Activated CD8-positive, alpha-beta memory T cell treated with anti-CD3 and anti-CD28 coated beads, Interleukin-2, amount 50 U/mL, for 48 hours (primary cell): ENCODE results near the gene TBC1D5.

ENCODE experiments used
- DNase-seq: peaks from one replicate; pipeline ENCODE4 v3.0.0-alpha.2; 2020

TBC1D5 gene

GRCh38 chr3:17195856-17196604 lies 546.4 kb downstream of the TBC1D5 start:
- no peak for DNase-seq

- DNase-seq = no peak
These were observed 547.2 kb downstream of the TBC1D5 start for GRCh38 chr3:17195192-17195611.

DNA sequence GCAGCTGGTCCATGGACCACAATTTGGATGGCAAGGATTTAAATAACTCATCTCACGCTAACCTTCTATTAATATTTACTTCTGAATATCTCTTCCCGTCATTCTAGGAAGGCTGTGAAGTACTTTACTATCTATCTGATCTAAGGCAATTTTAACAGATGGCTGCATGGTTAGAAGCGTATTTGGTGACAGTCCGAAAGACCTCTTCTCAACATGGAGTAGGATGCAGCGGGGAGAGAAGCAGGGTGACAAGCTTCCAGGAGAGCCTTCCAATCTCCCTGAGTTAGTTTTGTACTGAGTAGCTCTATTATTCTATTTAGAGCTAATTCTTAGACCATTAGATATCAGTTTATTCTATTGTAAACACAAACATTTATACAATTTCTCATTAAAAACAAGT lies 548.3 kb downstream of the TBC1D5 start:
- no peak for DNase-seq

GRCh38 chr3:17192995-17193394 lies 549.4 kb downstream of the TBC1D5 start:
- DNase-seq = no peak

DNA sequence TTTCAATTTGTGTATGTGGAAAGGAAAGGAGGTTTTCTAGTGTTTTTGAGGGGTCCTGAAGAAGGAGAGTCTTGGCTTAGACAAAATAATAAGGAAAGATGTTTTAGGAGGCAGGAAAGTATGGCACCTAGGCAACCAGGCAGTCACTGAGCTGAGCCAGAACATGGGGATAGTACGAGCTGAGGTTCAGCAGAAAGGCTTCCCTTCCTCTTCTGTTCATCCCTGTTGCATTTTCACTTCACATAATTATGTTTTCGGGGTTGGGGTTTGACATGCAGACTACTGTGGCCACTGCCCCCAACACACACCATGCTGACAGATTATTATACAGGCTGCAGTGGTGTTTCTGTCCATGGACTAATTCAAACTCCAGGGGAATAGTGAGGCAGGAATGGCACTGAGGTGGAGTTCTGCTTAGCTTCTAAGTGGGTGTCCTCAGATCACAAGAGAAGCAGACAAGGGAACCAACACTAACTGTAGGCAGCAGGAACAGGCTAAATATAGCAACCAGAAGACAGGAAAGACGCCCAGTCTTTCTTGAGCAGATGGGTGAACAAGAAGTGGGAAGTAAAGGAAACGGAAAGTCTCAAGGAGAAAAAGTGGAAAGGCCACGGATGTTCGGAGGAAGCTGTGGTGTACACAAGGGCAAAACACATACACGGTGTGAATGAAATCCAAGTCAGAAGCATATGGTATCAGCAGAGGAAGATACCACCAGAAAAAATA lies 551.9 kb downstream of the TBC1D5 start:
- no peak for DNase-seq

DNA sequence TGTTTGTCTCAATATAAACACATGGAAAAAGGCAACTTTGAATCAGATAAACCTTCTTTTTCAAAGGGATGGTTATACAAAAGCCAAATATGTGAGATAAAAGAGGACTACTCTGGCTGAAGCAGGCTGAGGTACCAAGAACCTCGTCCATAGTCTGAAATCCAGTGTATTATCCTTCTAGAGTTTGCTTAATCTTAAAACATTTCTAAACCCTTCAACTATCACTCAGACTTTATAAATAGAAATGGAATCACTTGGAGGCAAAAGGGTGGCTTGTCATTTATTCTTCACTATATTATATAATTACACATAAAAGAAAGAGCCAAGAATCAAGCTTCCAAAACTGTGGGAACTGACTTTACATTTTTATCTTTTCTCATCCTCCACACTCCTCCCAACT lies 554.1 kb downstream of the TBC1D5 start:
- no peak for DNase-seq

GRCh38 chr3:17187589-17188184 lies 554.7 kb downstream of the TBC1D5 start:
- DNase-seq = no peak

- DNase-seq = no peak
These were observed 558.4 kb downstream of the TBC1D5 start for GRCh38 chr3:17183951-17184550.

DNA sequence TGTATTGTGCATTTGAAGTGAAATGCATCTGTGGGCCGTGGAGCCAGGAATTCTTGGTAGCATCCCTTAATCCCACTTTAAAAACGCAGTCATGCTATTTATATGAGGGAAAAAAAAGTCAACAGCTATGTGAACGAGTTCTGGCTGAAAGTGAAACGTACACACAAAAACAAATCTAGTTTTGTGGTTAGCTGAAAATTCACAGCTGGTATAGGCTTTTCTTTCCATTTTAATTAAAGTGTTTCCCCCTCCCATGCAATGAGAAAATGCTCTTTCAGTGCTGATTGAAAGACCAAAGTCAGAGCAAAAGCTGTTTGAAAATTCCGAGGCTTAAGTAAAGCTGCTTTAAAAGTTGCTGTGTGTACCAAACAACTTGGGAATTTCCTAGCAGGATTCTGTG lies 560.3 kb downstream of the TBC1D5 start:
- DNase-seq = no peak

- no peak for DNase-seq
These were observed 561.0 kb downstream of the TBC1D5 start for GRCh38 chr3:17181413-17181907.

DNA sequence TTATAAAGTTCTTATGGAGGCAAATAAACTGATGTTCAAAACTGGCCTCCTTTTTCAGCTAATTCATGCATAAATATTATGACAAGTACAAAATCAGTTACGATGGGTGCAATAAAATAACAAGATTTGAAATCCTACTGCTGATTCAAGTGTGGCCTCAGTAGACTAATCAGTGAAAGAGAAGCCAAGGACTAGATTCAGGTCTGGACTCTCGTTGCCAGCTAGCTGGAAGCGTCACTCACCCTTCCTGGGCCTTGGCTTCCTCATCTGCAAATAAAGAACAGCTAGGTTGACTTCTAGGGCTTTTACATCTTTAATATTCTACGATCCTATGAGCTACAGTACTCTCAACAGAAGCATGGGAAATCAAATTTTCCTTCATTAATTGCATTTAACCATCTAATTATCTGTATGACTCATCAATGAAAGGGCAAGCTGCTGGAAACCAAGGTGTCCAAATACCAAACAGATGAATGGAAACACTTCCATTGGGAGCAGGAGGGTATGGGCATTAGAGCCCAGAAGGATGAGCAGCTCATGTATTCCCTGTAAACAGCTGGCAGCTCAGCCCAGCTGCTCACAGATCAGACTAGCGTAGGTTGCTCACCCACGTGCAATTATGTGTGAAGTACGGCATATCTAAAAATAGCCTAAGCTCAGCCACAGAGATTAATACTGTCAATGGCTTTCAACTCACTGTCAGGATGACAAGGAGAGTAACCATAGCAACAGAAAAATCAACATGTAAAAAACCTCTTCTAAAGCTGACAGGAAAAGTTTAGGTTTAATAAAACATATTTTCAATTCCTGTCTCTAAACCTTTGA lies 562.8 kb downstream of the TBC1D5 start:
- no peak for DNase-seq

DNA sequence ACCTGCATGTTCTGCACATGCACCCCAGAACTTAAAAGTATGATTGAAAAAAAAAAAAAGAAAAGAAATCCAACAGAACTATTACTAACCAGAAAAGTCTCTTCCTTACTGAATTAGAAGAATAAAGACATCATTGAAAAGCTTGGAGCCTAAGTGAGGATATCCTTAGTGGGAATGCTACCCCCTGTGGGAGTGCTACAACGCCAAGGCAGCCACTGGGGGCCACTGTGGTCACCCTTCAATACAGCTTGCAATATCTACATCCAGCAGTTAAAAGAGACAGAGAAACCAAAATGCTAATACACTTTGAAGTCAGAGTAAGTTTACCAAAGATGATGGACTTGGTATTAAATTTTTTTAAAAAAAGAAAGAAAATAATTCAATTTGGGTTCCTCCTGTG lies 565.7 kb downstream of the TBC1D5 start:
- no peak for DNase-seq

- DNase-seq = no peak
These were observed 567.1 kb downstream of the TBC1D5 start for GRCh38 chr3:17175187-17175807.

- no peak for DNase-seq
These were observed 576.1 kb downstream of the TBC1D5 start for GRCh38 chr3:17166369-17166768.

DNA sequence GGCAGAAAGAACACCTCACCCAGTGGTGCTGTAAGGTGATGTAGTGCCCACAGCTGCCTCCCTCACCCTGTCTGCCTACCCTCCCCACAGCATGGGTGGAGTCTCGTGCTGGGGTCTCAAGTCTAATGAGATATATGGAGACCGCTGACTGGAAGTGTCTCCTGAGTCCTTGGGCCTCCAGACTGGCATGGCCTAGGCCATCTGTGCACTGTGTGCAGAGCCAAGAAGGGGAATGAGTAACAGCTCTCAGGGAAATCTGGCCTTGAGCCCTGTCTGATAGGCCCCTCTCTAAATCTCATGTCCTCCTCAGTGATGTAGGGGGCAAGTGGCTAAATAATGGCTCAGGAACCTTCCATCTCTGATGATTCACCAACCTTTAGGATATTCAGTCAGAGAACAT lies 580.3 kb downstream of the TBC1D5 start:
- no peak for DNase-seq

DNA sequence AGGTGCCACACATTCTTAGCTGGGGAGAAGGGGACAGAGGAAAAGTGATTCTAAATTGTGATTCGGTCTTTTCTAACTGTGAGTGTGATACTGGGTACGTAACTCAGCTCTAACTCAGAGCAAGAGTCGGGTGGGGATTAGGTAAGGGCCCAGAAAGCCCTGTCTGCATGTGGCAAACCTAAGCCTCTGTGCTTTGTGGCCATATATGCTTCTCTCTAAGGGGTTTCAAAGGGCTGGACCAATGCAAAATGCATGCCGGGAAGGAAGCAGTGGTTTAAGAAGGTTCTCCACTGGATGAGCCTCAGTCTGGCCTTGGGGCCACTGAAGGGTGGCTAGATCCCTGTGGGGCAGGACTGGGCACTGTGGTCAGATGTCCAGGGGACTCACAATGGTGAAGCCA lies 581.8 kb downstream of the TBC1D5 start:
- no peak for DNase-seq

DNA sequence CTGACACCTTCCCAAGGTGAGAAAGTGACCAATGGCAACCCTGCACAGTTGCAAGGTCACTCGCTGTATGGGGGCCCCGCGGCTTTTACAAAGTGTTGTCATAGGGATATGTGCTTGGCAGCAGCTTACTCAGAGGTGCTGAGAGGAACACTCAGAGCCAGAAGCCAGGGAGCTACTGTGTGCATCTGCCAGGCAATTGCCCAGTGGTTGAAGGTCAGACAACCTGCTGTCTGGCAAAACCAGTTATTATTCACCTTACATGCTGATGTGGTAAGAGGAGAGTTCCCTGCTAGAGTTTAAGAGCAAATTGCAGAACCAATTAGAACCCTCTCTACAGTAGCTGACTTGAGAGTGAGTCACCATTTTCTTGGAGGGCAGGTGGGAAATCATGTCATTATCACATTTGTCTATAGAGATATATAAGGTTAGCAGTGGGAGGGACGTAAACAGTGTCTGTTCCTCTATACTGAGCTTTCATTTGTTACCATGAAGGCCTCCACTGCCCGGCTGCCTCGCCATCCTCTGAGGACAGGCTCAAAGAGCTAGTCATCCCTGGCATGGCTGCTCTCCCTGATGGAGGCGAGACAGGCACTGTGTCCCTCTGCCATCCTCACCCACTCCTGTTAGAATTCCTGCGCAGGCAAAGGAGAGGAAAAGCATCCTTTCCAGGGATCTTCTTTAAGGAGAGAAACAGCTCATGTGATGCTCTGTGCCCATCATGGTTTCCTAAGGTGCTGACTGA lies 583.3 kb downstream of the TBC1D5 start:
- DNase-seq = no peak

- no peak for DNase-seq
These were observed 584.7 kb downstream of the TBC1D5 start for GRCh38 chr3:17157713-17158112.

DNA sequence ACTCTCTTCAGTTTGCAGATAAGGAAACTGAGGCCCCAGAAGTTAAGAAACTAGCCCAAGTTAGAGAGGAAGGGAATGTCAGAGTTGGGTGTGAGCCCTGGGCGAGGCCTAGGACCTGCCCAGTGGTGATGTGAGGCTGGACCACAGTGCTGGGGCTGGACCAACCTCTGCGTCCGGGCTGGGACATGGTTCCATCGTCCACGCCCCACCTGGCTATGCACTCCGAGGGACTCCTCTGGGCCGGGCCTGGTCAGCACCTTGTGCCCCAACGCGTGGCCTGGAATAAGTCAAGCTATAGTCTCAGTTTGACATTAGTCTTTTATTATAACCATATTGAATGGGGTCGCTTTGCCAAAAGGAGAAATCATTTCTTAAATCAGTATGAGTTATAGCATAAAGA lies 585.6 kb downstream of the TBC1D5 start:
- no peak for DNase-seq

DNA sequence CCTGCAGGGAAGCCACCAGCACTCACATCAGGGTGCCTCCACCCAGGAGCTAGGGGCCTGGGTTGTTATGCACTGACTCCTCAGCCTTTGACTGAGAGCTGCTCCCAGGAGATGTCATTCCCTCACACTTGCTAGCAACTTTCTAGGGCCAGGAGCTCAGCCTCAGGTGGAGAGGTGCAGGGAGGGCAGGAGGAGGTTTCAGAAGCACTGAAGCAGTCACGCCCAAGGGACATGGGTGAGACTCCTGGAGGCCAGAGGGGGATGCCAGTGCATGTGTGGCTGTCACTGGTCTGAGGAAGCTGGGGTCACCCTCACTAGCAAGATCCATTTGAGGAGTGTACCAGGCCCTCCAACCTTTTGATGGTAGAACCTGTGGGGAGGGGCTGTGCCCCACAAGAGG lies 586.5 kb downstream of the TBC1D5 start:
- no peak for DNase-seq

DNA sequence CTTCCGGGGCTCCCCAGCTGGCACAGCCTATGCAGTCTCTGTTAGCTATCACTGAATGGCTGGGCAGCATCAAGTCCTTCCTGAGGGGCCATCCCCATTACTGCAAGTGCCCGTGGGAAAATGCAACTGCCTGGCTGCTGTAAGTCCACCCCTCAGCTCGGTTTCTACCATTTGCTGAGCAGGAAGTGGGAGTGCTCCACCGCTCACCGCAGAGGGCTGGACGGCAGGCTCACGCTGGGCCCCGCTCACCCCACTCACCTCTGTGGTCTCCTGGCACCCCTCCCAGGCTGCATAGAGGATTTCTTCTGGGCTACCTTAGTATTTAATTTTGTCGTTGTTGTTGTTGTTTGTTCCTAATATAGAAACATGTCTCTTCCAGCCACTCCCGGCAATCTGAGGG lies 587.5 kb downstream of the TBC1D5 start:
- DNase-seq = no peak
